Measurements from ENCODE around the gene RMC1. TPM values are rescaled to one million over a fixed set of nuclear protein-coding genes. Genes with fewer than 3 reads are reported as not detected.

Gene RMC1
- total RNA-seq, 1 donor from 2014 or later, result 18.8 TPM

- Mint-ChIP-seq H3K4me3 (no peak overlapping the region), H3K27me3 (ENCODE audit: low read depth) (no peaks in the 10 kb centered on the region), H3K36me3 (peaks cover 46% of the 10 kb centered on the region), H3K9me3 (no peaks in the 10 kb centered on the region), H3K27ac (no peak overlapping the region), H3K4me1 (peaks cover 24% of the 10 kb centered on the region)
- TF ChIP-seq CTCF (IDR thresholded peaks at IDR 0.05; ENCODE audit: unreplicated experiment), result no peak
- peak in 1 of 2 experiments; percentile 41 for DNase-seq (ENCODE audit: low spot score in 2 of 2, unreplicated experiment in 2 of 2)
Measured at GRCh38 chr18:23538001-23538400, 34.7 kb downstream of the RMC1 start.

- Mint-ChIP-seq H3K9me3 (no peaks in the 10 kb centered on the region), H3K27me3 (ENCODE audit: low read depth) (no peaks in the 10 kb centered on the region), H3K36me3 (peaks cover 49% of the 10 kb centered on the region), H3K4me3 (no peak overlapping the region), H3K4me1 (peaks cover 24% of the 10 kb centered on the region), H3K27ac (peak overlapping the region; percentile 32)
- TF ChIP-seq CTCF (IDR thresholded peaks at IDR 0.05; ENCODE audit: unreplicated experiment), result no peak
- DNase-seq (ENCODE audit: low spot score in 2 of 2, unreplicated experiment in 2 of 2), result no peak
Measured at GRCh38 chr18:23538870-23539269, 35.6 kb downstream of the RMC1 start.

- peaks cover 24% of the 10 kb centered on the region for H3K4me1 Mint-ChIP-seq
- no peak overlapping the region for H3K4me3 Mint-ChIP-seq
- peak overlapping the region; percentile 32 for H3K27ac Mint-ChIP-seq
- DNase-seq (ENCODE audit: low spot score in 2 of 2, unreplicated experiment in 2 of 2), result no peak
- no peaks in the 10 kb centered on the region for H3K27me3 Mint-ChIP-seq (ENCODE audit: low read depth)
- peaks cover 48% of the 10 kb centered on the region for H3K36me3 Mint-ChIP-seq
- no peak for TF ChIP-seq CTCF (IDR thresholded peaks at IDR 0.05; ENCODE audit: unreplicated experiment)
- H3K9me3 Mint-ChIP-seq, result no peaks in the 10 kb centered on the region
Measured at GRCh38 chr18:23539296-23539695, 36.0 kb downstream of the RMC1 start.

- no peak overlapping the region for H3K4me3 Mint-ChIP-seq
- DNase-seq (ENCODE audit: low spot score in 2 of 2, unreplicated experiment in 2 of 2), result no peak
- peaks cover 52% of the 10 kb centered on the region for H3K36me3 Mint-ChIP-seq
- H3K4me1 Mint-ChIP-seq, result peaks cover 24% of the 10 kb centered on the region
- no peaks in the 10 kb centered on the region for H3K9me3 Mint-ChIP-seq
- no peaks in the 10 kb centered on the region for H3K27me3 Mint-ChIP-seq (ENCODE audit: low read depth)
- peak overlapping the region; percentile 50 for H3K27ac Mint-ChIP-seq
- TF ChIP-seq CTCF (IDR thresholded peaks at IDR 0.05; ENCODE audit: unreplicated experiment), result no peak
Measured at GRCh38 chr18:23539911-23540525, 36.7 kb downstream of the RMC1 start.

- no peaks in the 10 kb centered on the region for H3K9me3 Mint-ChIP-seq
- peaks cover 44% of the 10 kb centered on the region for H3K36me3 Mint-ChIP-seq
- H3K4me1 Mint-ChIP-seq, result peaks cover 24% of the 10 kb centered on the region
- no peak for TF ChIP-seq CTCF (IDR thresholded peaks at IDR 0.05; ENCODE audit: unreplicated experiment)
- DNase-seq (ENCODE audit: low spot score in 2 of 2, unreplicated experiment in 2 of 2), result no peak
- no peaks in the 10 kb centered on the region for H3K27me3 Mint-ChIP-seq (ENCODE audit: low read depth)
- peak overlapping the region; percentile 81 for H3K27ac Mint-ChIP-seq
- no peak overlapping the region for H3K4me3 Mint-ChIP-seq
Measured at GRCh38 chr18:23540867-23541266, 37.6 kb downstream of the RMC1 start.

Data from mesothelial cell of epicardium (in vitro differentiated cells).